ENCODE measurements around the gene LRRC23. TPM values are rescaled to one million over a fixed set of nuclear protein-coding genes. Genes with fewer than 3 reads are reported as not detected.
A peak's percentile ranks its signal among the peaks of the same experiment; 100 is the strongest.
"Not testable (repeated sequence)": the region's sequence is repeated elsewhere in the genome, so short reads cannot be mapped to it uniquely, and the experiment has no call there.

Gene LRRC23
- total RNA-seq, 1 experiment from 2014 or later = 7.0 TPM

DNA sequence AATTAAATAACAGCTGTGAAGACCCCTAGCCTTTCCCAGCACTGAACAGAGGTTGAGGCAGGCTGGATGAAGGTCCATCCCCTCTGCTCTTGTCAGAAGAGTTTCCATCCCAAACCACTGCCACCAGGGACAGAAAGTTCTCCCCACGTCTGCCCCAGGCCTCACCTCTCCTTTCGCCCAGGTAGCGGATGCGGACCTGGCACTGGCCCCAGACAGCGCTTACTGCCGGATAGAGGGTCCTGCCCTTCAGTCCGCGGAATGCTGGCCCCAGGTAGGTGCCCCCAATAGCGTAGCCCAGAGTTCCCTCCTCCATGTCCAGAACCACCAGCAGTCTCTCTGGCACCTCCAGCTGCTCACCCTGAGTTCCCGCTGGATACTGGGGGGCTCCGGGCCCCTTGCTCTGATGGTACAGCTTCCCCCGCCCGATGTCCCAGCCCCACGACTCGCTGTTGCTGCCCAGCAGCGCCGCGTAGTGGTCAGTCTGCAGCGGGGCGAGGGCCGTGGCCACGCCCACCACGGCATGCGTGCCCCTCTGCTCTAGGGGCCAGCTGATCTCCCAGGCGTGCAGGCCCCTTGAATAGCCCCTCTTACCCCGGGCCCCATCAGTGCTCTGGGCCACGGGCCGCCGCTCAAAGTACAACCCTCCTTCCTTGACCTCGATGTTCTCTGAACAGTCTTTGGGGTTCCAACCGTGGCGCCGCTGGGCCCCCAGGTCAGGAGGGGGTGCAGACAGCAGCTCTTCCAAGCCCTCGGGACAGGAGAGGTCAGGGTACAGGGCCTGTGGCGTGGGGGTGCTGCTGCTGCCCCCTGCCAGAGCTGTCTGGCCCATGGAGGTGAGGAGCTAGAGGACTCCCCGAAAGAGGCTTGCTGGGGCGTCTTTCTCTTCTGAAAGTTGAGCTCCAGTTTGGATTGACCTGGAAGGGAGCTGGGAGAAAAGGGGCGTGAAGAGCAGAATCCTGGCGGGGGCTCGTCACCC lies 32.3 kb upstream of the LRRC23 start:
- peak; percentile 92 for DNase-seq (ENCODE audit: low read depth)

DNA sequence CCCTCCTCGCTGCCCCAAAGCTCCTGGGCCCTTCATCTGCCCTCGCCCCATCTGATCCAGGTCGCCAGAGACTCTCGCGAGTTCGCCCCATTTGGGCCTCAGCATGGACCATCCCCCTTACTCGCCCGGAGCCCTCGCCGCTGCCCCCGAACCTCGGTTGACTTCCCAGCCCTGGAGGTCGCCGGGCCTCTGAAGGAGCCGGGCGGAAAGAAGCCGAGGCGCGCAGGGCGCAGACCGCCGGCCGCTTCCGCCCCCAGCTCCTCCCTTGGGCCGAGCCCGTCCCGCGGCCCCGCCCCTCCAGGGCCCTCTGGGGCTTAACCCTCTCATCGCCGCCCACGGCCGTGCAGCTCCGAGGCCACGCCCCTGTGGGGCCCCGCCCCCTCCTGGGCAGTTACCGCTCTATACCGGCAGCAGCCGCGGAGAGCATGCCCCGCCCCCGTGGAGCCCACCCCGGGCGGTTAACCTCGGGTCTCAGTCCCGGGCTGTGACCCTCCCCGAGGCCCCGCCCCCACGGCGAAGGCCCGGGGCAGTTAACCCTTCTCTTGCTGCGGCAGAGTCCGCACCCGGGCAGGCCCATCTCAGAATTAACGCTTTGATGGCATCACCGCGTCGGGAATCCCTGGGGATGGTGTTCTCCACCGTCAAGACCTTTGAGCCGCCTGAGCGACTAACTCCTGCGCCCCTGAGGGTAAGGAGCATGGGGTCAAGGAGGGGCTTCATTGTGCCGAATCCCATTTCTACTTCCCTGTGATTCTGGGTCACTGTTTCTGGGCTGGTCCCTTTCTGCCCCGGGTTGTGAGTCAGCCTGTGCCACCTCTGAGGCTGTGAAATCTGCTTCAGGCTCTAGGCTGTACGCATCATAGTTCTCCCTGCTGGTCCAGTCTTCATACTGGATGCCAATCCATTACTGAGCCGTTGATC lies 31.3 kb upstream of the LRRC23 start, which contains the start of gene SPSB2:
SPSB2 (minus strand) TSS at position 210 of the 921 bp plus-strand sequence. CDS start 402 bp downstream, outside the sequence.
- peak; percentile 98 for DNase-seq (ENCODE audit: low read depth)

GRCh38 chr12:6874015-6874368 lies 30.6 kb upstream of the LRRC23 start:
- not testable (repeated sequence) for DNase-seq (ENCODE audit: low read depth)

GRCh38 chr12:6879824-6880223 lies 24.8 kb upstream of the LRRC23 start:
- not testable (repeated sequence) for DNase-seq (ENCODE audit: low read depth)

DNA sequence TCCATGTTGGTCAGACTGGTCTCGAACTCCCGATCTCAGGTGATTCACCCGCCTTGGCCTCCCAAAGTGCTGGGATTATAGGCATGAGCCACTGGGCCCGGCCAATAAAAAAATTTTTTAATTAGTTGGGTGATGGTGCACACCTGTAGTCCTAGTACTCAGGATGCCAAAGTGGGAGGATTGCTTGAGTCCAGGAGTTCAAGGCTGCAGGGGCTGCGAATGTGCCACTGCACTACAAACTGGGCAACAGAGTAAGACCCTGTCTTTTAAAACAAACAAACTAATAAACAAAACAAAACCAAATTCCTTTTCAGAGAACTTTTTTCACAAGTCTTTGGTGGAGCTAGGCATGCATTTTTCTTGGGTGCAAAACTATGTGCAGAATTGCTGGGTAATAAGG lies 21.4 kb upstream of the LRRC23 start:
- DNase-seq (ENCODE audit: low read depth) = no peak

DNA sequence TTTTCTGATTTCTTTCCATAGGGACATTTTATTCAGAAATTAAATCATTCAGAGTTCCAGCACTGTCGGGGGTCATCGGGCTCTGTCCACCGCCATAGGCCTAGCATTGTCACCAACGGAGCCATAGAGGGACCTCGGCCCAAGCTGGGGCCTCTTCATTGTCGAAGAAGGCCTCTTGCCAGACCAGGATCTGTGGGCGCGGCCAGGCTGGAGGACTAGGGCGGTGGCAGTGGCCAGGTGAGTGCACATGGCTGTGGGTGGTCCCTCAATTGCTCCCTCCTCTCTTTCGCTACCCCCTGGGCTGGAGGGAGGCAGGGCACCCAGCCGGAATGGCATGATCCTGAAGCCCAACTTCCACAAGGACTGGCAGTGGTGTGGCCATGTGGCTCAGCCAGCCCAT lies 20.9 kb upstream of the LRRC23 start:
- DNase-seq (ENCODE audit: low read depth) = no peak

- no peak for DNase-seq (ENCODE audit: low read depth)
These were observed 20.1 kb upstream of the LRRC23 start for GRCh38 chr12:6884539-6884938.

DNA sequence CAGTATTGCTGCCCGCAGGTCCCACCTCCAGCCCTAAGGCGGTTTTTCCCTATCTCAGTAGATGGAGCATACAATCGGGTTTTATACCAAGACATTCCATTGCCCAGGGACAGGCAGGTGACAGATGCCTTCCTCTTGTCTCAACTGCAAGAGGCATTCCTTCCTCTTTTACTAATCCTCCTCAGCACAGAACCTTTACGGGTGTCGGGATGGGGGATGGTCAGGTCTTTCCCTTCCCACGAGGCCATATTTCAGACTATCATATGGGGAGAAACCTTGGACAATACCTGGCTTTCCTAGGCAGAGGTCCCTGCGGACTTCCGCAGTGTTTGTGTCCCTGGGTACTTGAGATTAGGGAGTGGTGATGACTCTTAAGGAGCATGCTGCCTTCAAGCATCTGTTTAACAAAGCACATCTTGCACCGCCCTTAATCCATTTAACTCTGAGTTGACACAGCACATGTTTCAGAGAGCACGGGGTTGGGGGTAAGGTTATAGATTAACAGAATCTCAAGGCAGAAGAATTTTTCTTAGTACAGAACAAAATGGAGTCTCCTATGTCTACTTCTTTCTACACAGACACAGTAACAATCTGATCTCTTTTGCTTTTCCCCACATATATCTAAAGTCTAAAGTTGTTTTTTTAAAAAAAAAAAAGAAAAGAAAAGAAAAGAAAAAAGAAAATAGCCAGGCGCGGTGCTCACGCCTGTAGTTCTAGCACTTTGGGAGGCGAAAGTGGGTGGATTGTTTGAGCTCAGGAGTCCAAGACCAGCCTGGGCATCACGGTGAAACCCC lies 18.2 kb upstream of the LRRC23 start:
- not testable (repeated sequence) for DNase-seq (ENCODE audit: low read depth)

DNA sequence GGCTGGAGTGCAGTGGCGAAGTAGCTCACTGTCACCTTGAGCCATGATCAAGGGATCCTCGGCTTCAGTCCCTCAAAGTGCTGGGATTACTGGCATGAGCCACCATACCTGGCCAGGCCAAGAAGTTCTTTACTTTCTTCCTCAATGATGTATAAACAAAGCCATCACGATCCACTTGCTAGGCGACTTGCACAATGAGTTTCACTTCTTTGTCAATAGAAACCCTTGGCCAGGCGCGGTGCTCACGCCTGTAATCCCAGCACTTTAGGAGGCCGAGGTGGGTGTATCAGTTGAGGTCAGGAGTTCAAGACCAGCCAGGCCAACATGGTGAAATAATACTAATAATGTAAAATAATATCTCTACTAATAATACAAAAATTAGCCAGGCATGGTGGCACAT lies 17.2 kb upstream of the LRRC23 start:
- no peak for DNase-seq (ENCODE audit: low read depth)

GRCh38 chr12:6888360-6888759 lies 16.3 kb upstream of the LRRC23 start:
- DNase-seq (ENCODE audit: low read depth) = no peak

- DNase-seq (ENCODE audit: low read depth) = not testable (repeated sequence)
These were observed 15.8 kb upstream of the LRRC23 start for GRCh38 chr12:6888794-6889193.

GRCh38 chr12:6889775-6890573 lies 14.6 kb upstream of the LRRC23 start:
- DNase-seq (ENCODE audit: low read depth) = not testable (repeated sequence)

GRCh38 chr12:6890789-6891645 lies 13.6 kb upstream of the LRRC23 start:
- DNase-seq (ENCODE audit: low read depth) = peak; percentile 99

- no peak for DNase-seq (ENCODE audit: low read depth)
These were observed 13.0 kb upstream of the LRRC23 start for GRCh38 chr12:6891646-6892001.

DNA sequence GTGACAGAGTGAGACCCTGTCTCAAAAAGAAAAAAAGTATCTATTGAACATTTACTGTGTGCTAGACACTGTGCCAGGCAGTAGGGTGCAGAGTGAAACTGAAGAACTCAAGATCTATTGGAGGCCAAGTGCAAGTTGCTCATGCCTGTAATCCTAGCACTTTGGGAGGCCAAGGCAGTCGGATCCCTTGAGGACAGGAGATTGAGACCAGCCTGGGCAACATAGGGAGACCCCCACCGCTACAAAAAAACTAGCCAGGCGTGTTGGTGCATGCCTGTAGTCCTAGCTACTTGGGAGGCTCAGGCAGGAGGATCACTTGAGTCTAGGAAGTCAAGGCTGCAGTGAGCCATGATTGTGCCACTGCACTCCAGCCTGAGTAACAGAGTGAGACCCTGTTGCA lies 11.9 kb upstream of the LRRC23 start:
- not testable (repeated sequence) for DNase-seq (ENCODE audit: low read depth)

- no peak for DNase-seq (ENCODE audit: low read depth)
These were observed 10.3 kb upstream of the LRRC23 start for GRCh38 chr12:6894321-6894720.

- no peak for DNase-seq (ENCODE audit: low read depth)
These were observed 7.7 kb upstream of the LRRC23 start for GRCh38 chr12:6896846-6897435.

DNA sequence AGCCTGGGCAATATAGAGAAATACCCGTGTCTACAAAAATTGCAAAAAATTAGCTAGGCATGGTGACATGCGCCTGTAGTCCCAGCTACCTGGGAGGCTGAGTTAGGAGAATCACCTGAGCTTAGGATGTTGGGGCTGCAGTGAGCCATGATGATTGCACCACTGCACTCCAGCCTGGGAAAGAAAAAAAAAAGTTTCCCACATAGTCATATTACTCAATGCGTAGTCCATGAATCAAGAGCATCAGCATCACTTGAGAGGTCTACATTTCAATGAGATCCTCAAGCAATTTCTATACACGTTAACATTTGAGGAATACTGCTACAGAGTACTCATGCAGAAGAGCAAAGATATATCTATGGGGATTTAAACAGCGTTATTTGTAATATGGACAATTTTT lies 5.2 kb upstream of the LRRC23 start:
- no peak for DNase-seq (ENCODE audit: low read depth)

DNA sequence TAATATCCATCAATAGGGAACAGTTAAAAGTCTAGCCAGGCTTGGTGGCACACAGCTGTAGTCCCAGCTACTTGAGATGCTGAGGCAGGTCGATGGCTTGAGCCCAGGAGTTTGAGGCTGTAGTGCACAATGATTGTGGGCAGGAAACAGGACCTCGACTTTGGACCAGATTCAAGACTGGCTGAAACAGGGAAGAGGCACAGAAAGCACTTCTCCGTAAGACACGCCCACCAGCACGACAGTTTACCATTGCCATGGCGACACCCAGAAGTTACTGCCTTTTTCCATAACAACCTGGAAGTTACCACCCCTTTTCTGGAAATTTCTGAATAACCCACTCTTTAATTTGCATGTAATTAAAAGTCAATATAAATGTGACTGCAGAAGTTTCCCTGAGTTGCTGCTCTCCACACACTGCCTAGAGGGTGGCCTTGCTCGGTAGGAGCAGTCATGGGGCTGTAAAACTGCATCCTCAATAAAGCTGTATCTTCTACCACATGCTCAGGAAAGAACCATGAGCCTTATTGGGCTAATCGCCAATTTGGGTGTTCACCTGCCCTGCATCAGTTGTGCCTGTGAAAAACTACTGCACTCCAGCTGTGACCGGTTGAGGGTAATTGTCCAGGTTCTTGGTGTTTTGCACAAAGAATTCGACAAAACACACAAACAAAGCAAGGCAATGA lies 4.6 kb upstream of the LRRC23 start:
- peak; percentile 50 for DNase-seq (ENCODE audit: low read depth)

All from Daoy (cell line).